Measurements from ENCODE around the gene MEIS2.

- TF ChIP-seq CTCF (conservative IDR thresholded peaks at IDR 0.05; ENCODE audit: low read length) (no peak), EZH2phosphoT487 (IDR thresholded peaks at IDR 0.05; ENCODE audit: borderline replicate concordance) (no peak)
Observed at GRCh38 chr15:36843822-36844221, 256.5 kb downstream of the MEIS2 start.
